Measurements from ENCODE around the gene GPR15.

The GPR15 gene

GRCh38 chr3:98532275-98532637 is 478 bp downstream of the GPR15 start:
- no peak for DNase-seq

GRCh38 chr3:98532709-98533571 is 1.2 kb downstream of the GPR15 start:
- no peak for DNase-seq

DNA sequence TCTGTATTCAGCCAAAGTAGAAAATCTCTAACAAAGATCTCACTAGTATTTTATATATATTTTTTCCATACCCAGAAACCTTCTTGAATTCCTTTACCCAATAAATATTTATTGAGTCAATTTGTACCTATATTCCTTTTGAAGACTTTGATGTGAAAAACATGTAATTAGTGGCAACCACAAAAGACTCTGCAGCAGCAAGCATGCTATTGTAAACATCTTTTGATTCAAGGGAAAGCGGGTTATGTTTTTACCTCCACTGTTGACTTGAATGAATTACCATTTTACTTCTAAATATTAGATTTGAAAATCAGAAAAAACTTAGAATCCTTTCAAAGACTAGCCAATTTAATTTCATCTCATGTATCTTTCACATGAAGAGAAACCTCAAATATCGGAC is 2.4 kb downstream of the GPR15 start:
- no peak for DNase-seq

GRCh38 chr3:98534734-98535133 is 3.0 kb downstream of the GPR15 start:
- no peak for DNase-seq

DNA sequence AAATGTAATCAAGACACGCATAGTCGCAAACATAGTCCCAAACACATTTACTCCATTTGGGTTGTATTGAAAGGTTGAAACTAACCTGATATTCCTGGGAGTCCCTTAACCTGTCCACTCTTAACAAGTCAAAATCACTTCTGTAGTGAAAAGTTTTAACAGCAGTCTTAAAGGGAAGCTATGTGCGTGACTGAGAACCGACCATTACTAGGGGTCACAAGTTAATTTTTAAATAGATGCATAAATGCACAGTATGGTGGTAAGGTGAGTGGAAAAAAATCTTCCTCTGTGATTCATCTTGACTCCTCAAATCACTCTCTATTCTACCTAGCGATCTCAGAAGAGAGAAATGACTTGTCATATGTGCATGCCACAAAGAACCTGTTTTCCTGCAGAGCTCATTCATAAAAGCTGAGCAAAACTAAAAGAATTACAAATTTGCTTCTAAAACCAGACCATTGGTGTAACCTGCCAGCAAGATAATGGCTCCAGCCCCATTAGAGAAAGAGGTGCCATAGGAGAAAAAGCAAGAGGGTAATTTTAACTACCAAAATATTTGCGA is 4.8 kb downstream of the GPR15 start:
- no peak for DNase-seq

DNA sequence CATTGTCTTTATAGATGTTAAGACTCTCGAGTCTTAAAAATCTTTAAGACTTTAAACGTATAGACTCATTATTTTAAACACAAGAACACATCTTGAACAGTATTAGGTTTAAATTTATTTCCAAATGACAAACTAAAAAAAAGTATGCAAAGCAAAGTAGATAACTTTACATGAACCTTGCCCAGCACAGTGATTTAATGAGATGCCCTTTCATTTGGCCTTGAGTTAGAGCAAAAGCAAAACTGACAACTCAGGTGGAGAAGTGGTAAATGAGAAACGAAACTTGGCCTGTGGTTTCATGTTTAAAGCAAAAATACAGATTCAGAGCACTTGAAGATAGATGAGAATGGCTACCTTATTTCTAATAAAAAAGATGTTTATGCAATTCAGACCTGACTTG is 8.6 kb downstream of the GPR15 start:
- DNase-seq: no peak

GRCh38 chr3:98541695-98542094 is 9.9 kb downstream of the GPR15 start:
- no peak for DNase-seq

- DNase-seq: no peak
Measured at GRCh38 chr3:98542623-98543022, 10.8 kb downstream of the GPR15 start.

DNA sequence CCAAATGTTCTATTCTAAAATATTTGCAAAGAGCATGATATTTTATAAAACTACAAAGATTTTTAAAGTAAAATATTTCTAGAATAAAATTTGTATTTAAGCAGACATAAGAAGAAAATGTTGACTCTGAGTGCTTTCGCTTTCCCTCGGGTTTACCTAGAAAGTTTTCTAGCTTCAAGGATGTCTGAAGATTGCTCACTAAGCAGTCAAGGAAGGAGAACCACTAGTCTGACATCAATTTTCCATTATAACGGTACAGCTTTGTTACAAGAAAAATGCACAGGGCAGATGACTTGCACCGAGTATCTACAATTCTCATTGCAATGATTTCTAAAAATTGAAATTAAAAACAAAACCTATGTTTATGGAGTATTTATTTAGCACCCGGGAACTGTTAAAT is 14.2 kb downstream of the GPR15 start:
- DNase-seq: no peak

DNA sequence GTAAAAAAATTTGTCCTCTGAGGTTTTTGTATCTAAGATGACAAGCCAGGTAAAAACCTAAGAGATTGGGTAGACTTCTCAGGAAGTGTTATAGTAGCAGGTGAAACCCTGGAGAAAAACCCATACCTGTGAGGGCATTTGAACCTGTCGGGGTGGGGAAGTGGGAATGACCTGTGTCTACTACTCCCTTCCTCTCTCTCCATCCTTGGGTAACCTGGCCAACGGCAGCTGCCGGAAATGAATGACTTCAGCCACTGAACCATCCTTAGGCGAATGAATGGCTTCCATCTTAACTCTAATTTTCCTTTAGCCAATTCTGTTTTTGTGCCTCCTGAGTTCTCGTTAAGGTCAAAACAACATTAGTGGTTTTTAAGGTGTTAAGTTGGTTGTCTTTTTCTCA is 16.8 kb downstream of the GPR15 start:
- DNase-seq: no peak

DNA sequence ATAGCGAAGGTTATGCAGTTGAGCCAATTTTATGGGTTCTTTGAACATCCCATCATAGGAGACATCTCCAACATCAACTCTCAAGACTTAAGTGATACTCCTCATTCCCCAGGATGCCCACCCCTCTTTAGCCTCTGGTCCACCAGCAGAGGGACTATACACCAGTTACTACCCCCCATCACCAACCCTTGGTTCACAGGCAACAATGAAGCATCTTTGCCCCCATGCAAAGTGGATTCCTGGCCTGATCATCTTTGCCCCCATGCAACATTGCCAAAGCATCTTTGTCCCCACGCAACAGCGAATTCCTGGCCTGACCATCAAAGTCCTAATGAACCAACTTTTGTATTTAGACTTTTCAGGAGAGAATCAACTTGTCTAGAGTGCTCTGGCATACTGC is 19.1 kb downstream of the GPR15 start:
- no peak for DNase-seq

DNA sequence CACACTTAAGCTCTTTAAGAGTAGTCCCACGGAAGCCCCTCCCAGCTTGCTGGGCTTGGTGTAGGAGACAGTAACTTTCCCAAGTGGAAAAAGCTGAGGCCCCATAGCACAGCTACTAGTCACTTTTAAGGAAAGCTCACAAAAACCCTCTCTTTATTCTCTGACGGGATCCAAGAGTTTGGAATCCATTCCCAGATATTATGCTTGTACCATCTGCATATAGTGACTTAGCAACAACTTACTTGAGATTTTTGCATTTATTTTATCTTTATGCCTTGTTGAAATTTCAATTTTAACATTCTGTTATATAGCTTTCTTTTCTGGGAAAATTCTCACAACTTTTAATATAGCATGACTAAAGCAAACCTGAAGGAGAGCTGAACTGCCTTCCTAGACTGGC is 19.5 kb downstream of the GPR15 start:
- DNase-seq: no peak

DNA sequence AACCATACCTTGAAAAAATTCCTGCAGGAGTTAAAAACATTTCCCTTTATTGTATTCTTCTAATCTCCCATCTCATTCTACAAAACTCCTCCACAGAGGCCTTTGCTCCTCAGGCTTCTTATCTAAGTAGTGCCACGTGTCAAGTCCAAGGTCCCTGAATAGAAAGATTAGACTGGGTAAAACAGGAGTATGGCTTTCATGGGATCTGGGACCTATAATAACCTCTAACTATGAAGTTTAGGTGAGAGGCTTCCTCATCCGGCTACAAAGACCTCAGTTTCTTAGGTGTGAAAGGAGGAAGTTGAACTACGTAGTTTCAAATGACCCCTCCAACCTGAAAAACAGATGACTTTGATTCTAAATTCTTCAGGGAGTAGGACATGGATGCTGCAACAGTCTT is 20.0 kb downstream of the GPR15 start:
- no peak for DNase-seq

DNA sequence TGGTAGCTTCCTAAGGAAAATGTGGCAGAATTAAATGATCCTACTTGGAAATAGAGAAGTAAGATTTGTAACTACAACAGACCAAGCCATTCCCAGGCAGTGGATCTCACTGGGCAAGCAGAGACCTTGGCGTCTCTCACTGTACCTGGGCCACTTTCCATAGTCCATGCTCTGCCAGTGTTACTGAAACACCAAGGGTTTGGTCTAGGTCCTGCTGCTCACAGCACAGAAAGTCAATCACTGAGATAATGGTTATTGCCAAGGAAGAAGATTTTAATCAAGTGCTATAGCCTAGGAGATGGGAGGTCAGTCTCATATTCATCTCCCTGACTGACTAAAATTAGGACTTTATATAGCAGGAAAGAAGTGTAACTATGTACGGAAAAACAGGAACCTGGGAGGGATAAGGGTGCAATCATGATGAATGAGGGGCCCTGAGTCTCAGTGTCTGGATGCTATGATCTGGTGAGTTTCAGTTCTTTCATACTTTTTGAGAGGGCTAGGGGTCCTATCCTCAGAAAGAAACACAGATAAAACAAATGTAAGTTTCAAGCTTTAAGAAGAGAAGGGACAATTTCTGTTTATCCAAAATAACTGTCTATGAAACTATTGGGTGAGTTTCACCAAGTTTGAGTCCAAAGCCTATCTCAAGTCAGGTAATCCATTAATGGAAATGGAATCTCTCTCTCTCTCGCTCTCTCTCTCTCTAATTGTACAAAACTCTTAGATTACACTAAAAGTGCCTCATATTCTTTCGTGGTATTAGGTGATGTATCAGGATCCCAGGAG is 20.6 kb downstream of the GPR15 start:
- DNase-seq: no peak

- DNase-seq: no peak
Measured at GRCh38 chr3:98553021-98553563, 21.3 kb downstream of the GPR15 start.

- no peak for DNase-seq
Measured at GRCh38 chr3:98553753-98554152, 22.0 kb downstream of the GPR15 start.

- DNase-seq: no peak
Measured at GRCh38 chr3:98554580-98554979, 22.8 kb downstream of the GPR15 start.

DNA sequence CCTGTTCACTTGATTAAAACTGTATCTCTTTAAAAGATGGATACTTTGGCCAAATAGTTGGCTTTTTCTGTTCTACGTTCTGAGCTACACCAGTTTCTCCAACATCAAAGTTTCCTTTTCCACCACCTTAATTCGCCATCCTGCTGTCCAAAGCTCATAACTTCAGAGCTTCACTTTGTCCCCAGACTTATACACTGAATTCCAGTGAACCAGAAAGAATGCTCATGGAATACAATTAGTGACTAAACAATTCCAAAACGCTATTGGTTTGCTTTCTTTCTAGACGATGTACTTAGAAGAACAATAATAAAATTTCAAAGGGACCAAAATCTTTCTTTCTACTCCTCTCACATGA is 23.2 kb downstream of the GPR15 start:
- no peak for DNase-seq

- DNase-seq: peak; percentile 48 to 80
Measured at GRCh38 chr3:98556164-98557130, 24.7 kb downstream of the GPR15 start.

GRCh38 chr3:98557324-98558010 is 25.7 kb downstream of the GPR15 start:
- DNase-seq: peak; percentile 21 to 65

- DNase-seq: no peak
Measured at GRCh38 chr3:98558100-98558827, 26.5 kb downstream of the GPR15 start.

Measured in stimulated activated CD4-positive, alpha-beta T cell treated with anti-CD3 and anti-CD28 coated beads, Interleukin-4, amount 100 ng/mL, for 4 hours (primary cell).